Measurements from ENCODE around the gene ZBTB4.

The ZBTB4 gene

GRCh38 chr17:7515911-7516610, 36.6 kb upstream of the ZBTB4 start:
- Histone ChIP-seq H3K4me3 (ENCODE audit: low read depth in 1 of 2, low read length in 2 of 2) (no peak overlapping the region), H3K4me2 (ENCODE audit: insufficient read depth, low read length) (no peak overlapping the region), H2AFZ (ENCODE audit: low read depth, low read length) (no peak overlapping the region), H3K79me2 (ENCODE audit: insufficient read depth, low read length) (no peaks in the 10 kb centered on the region), H3K36me3 (ENCODE audit: insufficient read depth, low read length) (peaks cover 37% of the 10 kb centered on the region), H3K9me3 (ENCODE audit: insufficient read depth, low read length, severe bottlenecking) (no peaks in the 10 kb centered on the region), H3K27ac (ENCODE audit: low read length) (no peak overlapping the region), H4K20me1 (ENCODE audit: insufficient read depth, low read length) (peaks cover 11% of the 10 kb centered on the region; the same call in 1 of the 2 replicates), H3K9ac (ENCODE audit: low read depth, low read length) (no peak overlapping the region), H3K4me1 (ENCODE audit: insufficient read depth, low read length) (no peaks in the 10 kb centered on the region), H3K27me3 (ENCODE audit: insufficient read depth, low read length, poor library complexity) (no peaks in the 10 kb centered on the region)
- TF ChIP-seq, protein P1, sequence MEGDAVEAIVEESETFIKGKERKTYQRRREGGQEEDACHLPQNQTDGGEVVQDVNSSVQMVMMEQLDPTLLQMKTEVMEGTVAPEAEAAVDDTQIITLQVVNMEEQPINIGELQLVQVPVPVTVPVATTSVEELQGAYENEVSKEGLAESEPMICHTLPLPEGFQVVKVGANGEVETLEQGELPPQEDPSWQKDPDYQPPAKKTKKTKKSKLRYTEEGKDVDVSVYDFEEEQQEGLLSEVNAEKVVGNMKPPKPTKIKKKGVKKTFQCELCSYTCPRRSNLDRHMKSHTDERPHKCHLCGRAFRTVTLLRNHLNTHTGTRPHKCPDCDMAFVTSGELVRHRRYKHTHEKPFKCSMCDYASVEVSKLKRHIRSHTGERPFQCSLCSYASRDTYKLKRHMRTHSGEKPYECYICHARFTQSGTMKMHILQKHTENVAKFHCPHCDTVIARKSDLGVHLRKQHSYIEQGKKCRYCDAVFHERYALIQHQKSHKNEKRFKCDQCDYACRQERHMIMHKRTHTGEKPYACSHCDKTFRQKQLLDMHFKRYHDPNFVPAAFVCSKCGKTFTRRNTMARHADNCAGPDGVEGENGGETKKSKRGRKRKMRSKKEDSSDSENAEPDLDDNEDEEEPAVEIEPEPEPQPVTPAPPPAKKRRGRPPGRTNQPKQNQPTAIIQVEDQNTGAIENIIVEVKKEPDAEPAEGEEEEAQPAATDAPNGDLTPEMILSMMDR (IDR thresholded peaks at IDR 0.05; ENCODE audit: borderline replicate concordance, extremely low read depth, low read length, poor library complexity, severe bottlenecking) = no peak
- TF ChIP-seq EZH2 (IDR thresholded peaks at IDR 0.05; ENCODE audit: borderline replicate concordance, low read depth, low read length, severe bottlenecking) = no peak
- ATAC-seq (ENCODE audit: insufficient read depth, low read depth) = no peak
- no peak for DNase-seq

DNA sequence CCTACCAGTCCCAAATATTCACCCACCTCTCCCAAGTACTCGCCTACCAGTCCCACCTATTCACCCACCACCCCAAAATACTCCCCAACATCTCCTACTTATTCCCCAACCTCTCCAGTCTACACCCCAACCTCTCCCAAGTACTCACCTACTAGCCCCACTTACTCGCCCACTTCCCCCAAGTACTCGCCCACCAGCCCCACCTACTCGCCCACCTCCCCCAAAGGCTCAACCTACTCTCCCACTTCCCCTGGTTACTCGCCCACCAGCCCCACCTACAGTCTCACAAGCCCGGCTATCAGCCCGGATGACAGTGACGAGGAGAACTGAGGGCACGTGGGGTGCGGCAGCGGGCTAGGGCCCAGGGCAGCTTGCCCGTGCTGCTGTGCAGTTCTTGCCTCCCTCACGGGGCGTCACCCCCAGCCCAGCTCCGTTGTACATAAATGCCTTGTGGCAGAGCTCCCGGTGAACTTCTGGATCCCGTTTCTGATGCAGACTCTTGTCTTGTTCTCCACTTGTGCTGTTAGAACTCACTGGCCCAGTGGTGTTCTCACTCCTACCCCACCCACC, 34.5 kb upstream of the ZBTB4 start:
- Histone ChIP-seq H3K27me3 (ENCODE audit: insufficient read depth, low read length, poor library complexity) (no peaks in the 10 kb centered on the region), H2AFZ (ENCODE audit: low read depth, low read length) (no peak overlapping the region), H3K79me2 (ENCODE audit: insufficient read depth, low read length) (no peaks in the 10 kb centered on the region), H3K4me1 (ENCODE audit: insufficient read depth, low read length) (no peaks in the 10 kb centered on the region), H4K20me1 (ENCODE audit: insufficient read depth, low read length) (peaks cover 11% of the 10 kb centered on the region; the same call in 1 of the 2 replicates), H3K27ac (ENCODE audit: low read length) (no peak overlapping the region), H3K9ac (ENCODE audit: low read depth, low read length) (no peak overlapping the region), H3K4me3 (ENCODE audit: low read depth in 1 of 2, low read length in 2 of 2) (no peak overlapping the region), H3K9me3 (ENCODE audit: insufficient read depth, low read length, severe bottlenecking) (no peaks in the 10 kb centered on the region), H3K36me3 (ENCODE audit: insufficient read depth, low read length) (peaks cover 57% of the 10 kb centered on the region), H3K4me2 (ENCODE audit: insufficient read depth, low read length) (no peak overlapping the region)
- DNase-seq = no peak
- no peak; the same call in 2 of the 3 replicates for ATAC-seq (ENCODE audit: insufficient read depth, low read depth)
- no peak for TF ChIP-seq EZH2 (IDR thresholded peaks at IDR 0.05; ENCODE audit: borderline replicate concordance, low read depth, low read length, severe bottlenecking)
- TF ChIP-seq, protein P1 (IDR thresholded peaks at IDR 0.05; ENCODE audit: borderline replicate concordance, extremely low read depth, low read length, poor library complexity, severe bottlenecking) = no peak

GRCh38 chr17:7512824-7513540, 33.6 kb upstream of the ZBTB4 start:
- Histone ChIP-seq H3K27me3 (ENCODE audit: insufficient read depth, low read length, poor library complexity) (no peaks in the 10 kb centered on the region), H3K27ac (ENCODE audit: low read length) (no peak overlapping the region), H3K4me1 (ENCODE audit: insufficient read depth, low read length) (no peaks in the 10 kb centered on the region), H3K79me2 (ENCODE audit: insufficient read depth, low read length) (no peaks in the 10 kb centered on the region), H3K9ac (ENCODE audit: low read depth, low read length) (no peak overlapping the region), H2AFZ (ENCODE audit: low read depth, low read length) (no peak overlapping the region), H3K9me3 (ENCODE audit: insufficient read depth, low read length, severe bottlenecking) (no peaks in the 10 kb centered on the region), H3K4me3 (ENCODE audit: low read depth in 1 of 2, low read length in 2 of 2) (no peak overlapping the region), H4K20me1 (ENCODE audit: insufficient read depth, low read length) (peaks cover 11% of the 10 kb centered on the region; the same call in 1 of the 2 replicates), H3K36me3 (ENCODE audit: insufficient read depth, low read length) (peaks cover 67% of the 10 kb centered on the region), H3K4me2 (ENCODE audit: insufficient read depth, low read length) (no peak overlapping the region)
- ATAC-seq (ENCODE audit: insufficient read depth, low read depth) = no peak
- no peak for DNase-seq
- TF ChIP-seq, protein P1 (IDR thresholded peaks at IDR 0.05; ENCODE audit: borderline replicate concordance, extremely low read depth, low read length, poor library complexity, severe bottlenecking) = no peak
- no peak for TF ChIP-seq EZH2 (IDR thresholded peaks at IDR 0.05; ENCODE audit: borderline replicate concordance, low read depth, low read length, severe bottlenecking)
